Fibroblast of peridontal ligament (primary cell): ENCODE results near the gene ZC3H8.
"Not testable (repeated sequence)": the region's sequence is repeated elsewhere in the genome, so short reads cannot be mapped to it uniquely, and the experiment has no call there.

Source experiments
- DNase-seq: peaks from one replicate; pipeline ENCODE4 v3.0.0-alpha.2; 2010; ENCODE audit errors: extremely low read depth

The ZC3H8 gene

DNA sequence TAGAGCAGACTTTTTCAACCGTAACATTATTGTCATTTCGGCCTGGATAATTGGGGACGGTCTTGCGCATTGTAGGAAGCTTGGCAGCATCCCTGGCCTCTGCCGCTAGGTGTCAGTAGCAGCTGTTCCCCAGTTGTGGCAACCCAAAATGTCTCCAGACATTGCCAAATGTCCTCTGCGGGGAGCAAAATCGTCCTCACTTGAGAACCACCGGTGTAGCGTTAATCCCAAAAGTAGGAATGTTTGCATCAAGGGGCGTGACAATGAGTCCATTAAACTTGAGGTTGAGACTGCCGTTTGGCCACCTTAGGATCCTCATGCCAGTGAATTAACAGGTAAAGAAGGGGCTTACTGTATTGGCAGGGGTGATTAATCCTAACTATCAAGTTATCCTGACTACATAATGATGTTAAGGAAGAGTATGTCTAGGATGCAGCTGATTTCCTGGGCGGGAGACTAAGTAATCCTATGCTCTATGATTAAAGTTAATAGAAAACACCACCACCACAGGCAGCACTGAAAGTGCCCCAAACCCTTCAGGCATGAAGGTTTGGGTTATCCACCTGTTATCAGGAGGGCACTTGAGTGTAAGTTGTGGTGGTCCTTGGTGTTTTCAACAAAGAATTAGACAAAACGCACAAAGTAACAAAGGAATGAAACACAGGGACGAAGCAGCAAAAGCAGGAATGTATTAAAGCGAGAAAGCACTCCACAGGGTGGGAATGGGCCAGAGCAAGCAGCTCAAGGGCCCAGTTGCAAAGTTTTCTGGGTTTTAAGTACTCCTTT, 4.9 kb upstream of the ZC3H8 start:
- peak; percentile 84 for DNase-seq

GRCh38 chr2:112257575-112257974, 2.7 kb upstream of the ZC3H8 start:
- no peak for DNase-seq

DNA sequence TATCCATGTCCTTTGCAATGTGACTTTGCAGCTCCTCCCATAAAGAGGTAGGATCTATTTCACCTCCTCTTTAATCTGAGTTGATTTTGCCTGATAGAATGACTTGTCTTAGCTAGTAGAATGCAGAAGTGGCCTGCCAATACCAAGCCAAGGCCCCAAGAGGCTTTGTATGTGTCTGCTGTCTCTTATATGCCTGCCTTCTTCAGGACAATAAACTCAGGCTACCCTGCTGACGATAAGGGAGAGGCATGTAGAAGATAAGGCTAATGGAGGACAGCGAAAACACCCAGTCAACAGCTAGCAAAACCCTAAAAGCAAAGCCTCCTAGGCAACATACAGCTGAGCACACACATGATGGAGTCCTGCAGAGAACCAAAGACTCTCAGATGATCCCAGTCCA, 1.8 kb upstream of the ZC3H8 start:
- DNase-seq = no peak

DNA sequence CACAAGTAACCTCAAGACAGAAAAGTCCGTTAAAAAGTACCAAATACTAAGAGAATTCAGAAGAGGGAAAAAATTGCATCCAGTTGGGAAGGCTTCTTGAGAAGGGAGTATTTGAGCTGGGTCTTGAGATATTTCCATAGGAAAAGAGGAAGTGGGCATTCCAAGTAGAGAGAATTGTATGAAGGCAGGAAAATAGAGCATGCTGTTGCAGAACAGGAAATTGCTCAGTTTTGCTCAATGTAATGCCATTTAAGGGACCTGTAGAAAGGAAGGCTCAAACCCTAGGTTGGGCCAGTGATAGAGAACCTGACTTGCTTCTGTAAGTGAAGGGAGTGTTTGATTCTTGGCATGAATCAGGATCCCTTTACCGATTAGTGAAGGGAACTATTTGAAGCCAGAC, 1.0 kb upstream of the ZC3H8 start:
- no peak for DNase-seq

- no peak for DNase-seq
These were observed 1.5 kb downstream of the ZC3H8 start for GRCh38 chr2:112253261-112253815.

GRCh38 chr2:112251271-112251670, 3.6 kb downstream of the ZC3H8 start:
- DNase-seq = no peak

- no peak for DNase-seq
These were observed 10.0 kb downstream of the ZC3H8 start for GRCh38 chr2:112244854-112245253.

DNA sequence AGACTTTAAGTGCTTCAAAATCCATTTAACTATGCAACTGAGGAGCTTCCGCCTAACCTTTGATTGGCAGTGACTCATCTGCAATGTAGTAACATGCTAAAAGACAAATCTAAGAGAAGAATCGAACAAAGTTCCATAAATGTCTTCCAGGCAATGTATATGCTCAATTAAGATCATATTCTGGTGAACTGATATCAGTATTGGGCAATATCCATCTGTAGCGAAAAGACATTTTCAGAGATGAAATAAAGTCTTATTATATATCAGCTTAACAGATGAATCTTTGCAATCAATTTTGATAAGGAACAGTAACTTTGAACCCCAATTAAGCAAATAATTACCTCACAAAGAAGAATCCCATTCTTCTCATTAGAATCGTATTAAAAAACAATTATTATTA, 11.6 kb downstream of the ZC3H8 start:
- DNase-seq = no peak

- DNase-seq = no peak
These were observed 12.5 kb downstream of the ZC3H8 start for GRCh38 chr2:112242384-112242783.

DNA sequence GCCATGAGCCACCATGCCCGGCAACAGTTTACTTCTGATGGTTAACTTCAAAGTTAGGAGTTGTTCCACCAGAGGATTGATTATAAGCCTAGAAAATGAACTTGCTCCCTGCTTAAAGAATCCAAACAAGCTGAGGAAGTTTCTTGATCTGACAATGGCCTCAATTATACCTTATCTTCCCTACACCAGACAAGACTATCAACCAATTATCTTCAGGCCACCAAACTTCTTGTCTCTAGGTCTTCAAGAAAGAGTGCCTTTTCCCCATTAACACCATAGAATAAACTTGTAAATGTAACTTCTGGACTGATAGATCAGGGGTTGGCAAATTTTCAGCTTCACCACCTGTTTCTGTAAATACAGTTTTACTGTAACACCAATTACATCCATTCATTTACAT, 15.0 kb downstream of the ZC3H8 start:
- DNase-seq = no peak

DNA sequence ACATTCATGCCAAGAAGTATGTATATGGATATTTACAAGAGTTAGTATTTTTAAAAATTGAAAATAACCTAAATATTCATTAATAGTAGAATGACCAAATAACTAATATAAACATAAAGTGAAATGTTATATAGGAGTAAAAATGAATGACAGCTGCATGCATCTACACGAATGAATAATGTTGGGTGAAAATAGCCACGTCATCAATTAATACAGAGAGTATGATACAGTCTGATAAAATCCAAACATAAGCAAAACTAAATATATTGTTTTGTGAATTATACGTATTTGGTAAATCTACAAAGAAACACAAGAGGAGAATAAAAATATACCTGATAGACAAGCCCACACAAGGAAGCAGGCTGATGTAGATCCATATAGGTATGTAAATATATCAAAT, 24.5 kb downstream of the ZC3H8 start:
- no peak for DNase-seq

DNA sequence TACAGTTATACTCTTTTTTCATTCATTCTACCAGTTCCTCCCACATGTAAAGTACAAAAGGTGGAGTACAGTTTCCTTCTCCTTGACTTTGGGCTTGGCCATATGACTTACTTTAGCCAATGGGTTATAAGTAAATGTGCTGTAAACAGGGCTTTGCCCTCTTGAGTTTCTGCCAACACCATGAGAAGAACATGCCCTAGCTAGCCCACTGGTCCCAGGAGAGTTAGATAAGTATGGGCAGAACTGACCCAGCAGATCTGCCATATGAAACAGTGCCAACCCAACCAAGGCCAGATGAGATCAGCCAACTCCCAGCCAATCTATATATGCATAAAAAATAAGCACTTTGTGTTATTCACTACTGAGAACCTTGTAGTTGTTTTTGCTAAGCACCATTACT, 25.5 kb downstream of the ZC3H8 start:
- peak; percentile 94 for DNase-seq

GRCh38 chr2:112220831-112221230, 34.0 kb downstream of the ZC3H8 start:
- no peak for DNase-seq

- no peak for DNase-seq
These were observed 34.7 kb downstream of the ZC3H8 start for GRCh38 chr2:112220186-112220585.

- no peak for DNase-seq
These were observed 37.0 kb downstream of the ZC3H8 start for GRCh38 chr2:112217854-112218253.

GRCh38 chr2:112216167-112216566, 38.7 kb downstream of the ZC3H8 start:
- DNase-seq = peak; percentile 43

- DNase-seq = not testable (repeated sequence)
These were observed 46.9 kb downstream of the ZC3H8 start for GRCh38 chr2:112207905-112208304.

- DNase-seq = peak; percentile 27
These were observed 50.4 kb downstream of the ZC3H8 start for GRCh38 chr2:112204411-112204810.

DNA sequence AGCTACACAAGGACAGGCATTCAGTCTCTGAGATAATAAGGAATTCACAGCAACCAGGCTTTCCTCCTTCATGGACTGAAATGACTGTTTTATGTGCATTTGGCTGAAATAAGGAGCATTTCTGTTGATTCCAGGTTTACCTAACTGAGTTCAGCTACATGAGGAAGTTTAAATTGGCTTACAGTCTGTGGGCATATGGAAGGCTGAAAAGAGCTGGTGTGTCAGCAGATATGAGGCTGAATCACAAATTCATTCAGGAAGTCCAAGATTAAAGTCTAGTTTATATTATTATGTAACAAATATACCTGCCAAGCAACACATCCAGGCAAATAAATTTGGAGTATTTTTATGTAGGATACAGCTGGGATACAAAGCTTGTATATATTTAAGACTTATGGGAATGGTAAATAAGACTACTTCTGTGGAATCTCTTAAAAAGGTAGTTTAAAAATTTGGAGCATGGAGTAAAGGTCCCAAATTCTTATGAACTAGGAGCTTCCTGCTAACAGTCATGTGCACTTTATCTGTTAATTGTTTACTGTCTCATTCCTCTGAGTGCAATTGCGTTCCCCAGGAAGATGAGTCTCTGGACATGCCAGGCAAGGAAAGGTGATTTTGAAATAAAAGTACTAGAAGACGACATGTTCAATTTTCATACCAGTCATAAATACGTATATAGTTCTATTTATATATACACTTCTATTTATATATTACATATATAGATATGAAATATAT, 53.0 kb downstream of the ZC3H8 start:
- no peak for DNase-seq

GRCh38 chr2:112199188-112199587, 55.7 kb downstream of the ZC3H8 start:
- no peak for DNase-seq

DNA sequence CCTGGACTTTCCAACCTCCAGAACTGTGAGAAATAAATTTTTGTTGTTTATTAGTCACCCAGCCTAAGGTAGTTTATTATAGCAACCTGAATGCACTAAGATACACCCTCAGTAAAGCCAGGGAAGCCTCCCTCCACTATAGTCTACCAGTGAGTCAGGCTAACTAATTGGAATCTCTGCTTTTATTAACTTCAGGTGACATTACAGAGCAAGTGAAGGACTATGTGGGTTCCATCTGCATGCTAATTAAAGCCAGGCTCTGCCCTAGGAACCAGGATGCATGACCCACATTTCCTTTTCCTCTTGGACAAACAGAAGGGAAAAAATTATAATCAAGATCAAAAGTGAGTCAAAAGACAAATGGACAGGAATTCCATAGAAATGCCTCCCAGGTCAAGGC, 56.1 kb downstream of the ZC3H8 start:
- no peak for DNase-seq

GRCh38 chr2:112197868-112198267, 57.0 kb downstream of the ZC3H8 start:
- no peak for DNase-seq

GRCh38 chr2:112195950-112196349, 58.9 kb downstream of the ZC3H8 start:
- no peak for DNase-seq
